Cardiac muscle cell (in vitro differentiated cells and primary cell): ENCODE measurements around the gene RRBP1. TPM values are rescaled to one million over a fixed set of nuclear protein-coding genes. Genes with fewer than 3 reads are reported as not detected.

Experiments used
- DNase-seq, 2 donors: peaks; one replicate each; pipeline versions ENCODE4 v3.0.0 to v3.0.0-alpha.2; 2010 to 2017; ENCODE audit warnings: low read depth in 1 of 2, low spot score in 1 of 2
- H3K27ac ChIP-seq: fragments of 200-600 bp; sonication (generic); 2 replicates; pipeline ENCODE4 v1.5.1; 2016
- H3K27me3 ChIP-seq: fragments of 200-600 bp; sonication (generic); 2 replicates; pipeline ENCODE4 v1.6.0; 2016; ENCODE audit warnings: control low read depth
- H3K36me3 ChIP-seq: fragments of 200-600 bp; sonication (generic); 2 replicates; pipeline ENCODE4 v1.5.1; 2016; ENCODE audit warnings: control low read depth
- H3K4me1 ChIP-seq: fragments of 200-600 bp; sonication (generic); 2 replicates; pipeline ENCODE4 v1.8.1; 2017; ENCODE audit warnings: low read depth, mild to moderate bottlenecking, mixed run types
- H3K4me3 ChIP-seq: fragments of 200-600 bp; sonication (generic); 2 replicates; pipeline ENCODE4 v1.5.1; 2016; ENCODE audit warnings: mild to moderate bottlenecking
- H3K9me3 ChIP-seq: fragments of 200-600 bp; sonication (generic); 2 replicates; pipeline ENCODE4 v1.5.1; 2017; ENCODE audit warnings: low read depth, mild to moderate bottlenecking, control low read depth
- CTCF ChIP-seq: IDR thresholded peaks from 2 replicates; pipeline ENCODE4 v1.5.1; 2012; ENCODE audit warnings: low read depth, mild to moderate bottlenecking, low read length
- polyA plus RNA-seq: library from polyadenylated mRNA; unstranded; fragments of >200 nt; fragmentation: Nextera tagmentation; extraction: Ambion mirVana; gene quantifications from 2 replicates; pipeline ENCODE4 v1.2.1, GENCODE V29; 2016
- total RNA-seq: library from RNA; depleted of rRNA; stranded (reverse); fragments of >200 nt; gene quantifications from 2 replicates; pipeline ENCODE4 v1.2.3, GENCODE V29; 2016

Gene RRBP1
- total and polyA plus RNA-seq, 2 experiments from 2014 or later = 50.7 to 77.5 TPM

GRCh38 chr20:17598013-17598550 is 84.0 kb downstream of the RRBP1 start:
- TF ChIP-seq CTCF = no peak

GRCh38 chr20:17595856-17596255 is 86.2 kb downstream of the RRBP1 start:
- Histone ChIP-seq H3K27me3 (no peaks in the 10 kb centered on the region), H3K4me3 (no peak overlapping the region), H3K9me3 (no peaks in the 10 kb centered on the region), H3K4me1 (peaks cover 55% of the 10 kb centered on the region), H3K27ac (no peak overlapping the region), H3K36me3 (peaks cover 4% of the 10 kb centered on the region)
- DNase-seq = no peak
- no peak for TF ChIP-seq CTCF

More at GRCh38 chr20:17598013-17598550, 84.0 kb downstream of the RRBP1 start:
- Histone ChIP-seq H3K36me3 (peaks cover 19% of the 10 kb centered on the region), H3K4me3 (no peak overlapping the region), H3K27me3 (no peaks in the 10 kb centered on the region), H3K4me1 (peaks cover 38% of the 10 kb centered on the region), H3K9me3 (no peaks in the 10 kb centered on the region), H3K27ac (no peak overlapping the region)
- DNase-seq = no peak

- Histone ChIP-seq H3K27me3 (no peaks in the 10 kb centered on the region), H3K36me3 (no peaks in the 10 kb centered on the region), H3K27ac (peak overlapping the region; percentile 29), H3K9me3 (no peaks in the 10 kb centered on the region), H3K4me3 (no peak overlapping the region), H3K4me1 (peaks cover 70% of the 10 kb centered on the region)
- TF ChIP-seq CTCF = no peak
- DNase-seq = peak; percentile 50 to 84
Observed at GRCh38 chr20:17594443-17594842, 87.6 kb downstream of the RRBP1 start.

- H3K27me3 ChIP-seq = no peaks in the 10 kb centered on the region
- H3K27ac ChIP-seq = peak overlapping the region; percentile 29
- no peak overlapping the region for H3K4me3 ChIP-seq
- DNase-seq = no peak
- H3K4me1 ChIP-seq = peaks cover 75% of the 10 kb centered on the region
- H3K9me3 ChIP-seq = no peaks in the 10 kb centered on the region
- no peaks in the 10 kb centered on the region for H3K36me3 ChIP-seq
- TF ChIP-seq CTCF = no peak
Observed at GRCh38 chr20:17593902-17594301, 88.1 kb downstream of the RRBP1 start.

GRCh38 chr20:17590245-17590644 is 91.8 kb downstream of the RRBP1 start:
- H3K27ac ChIP-seq = peak overlapping the region; percentile 96
- peaks cover 80% of the 10 kb centered on the region for H3K4me1 ChIP-seq
- no peaks in the 10 kb centered on the region for H3K36me3 ChIP-seq
- no peaks in the 10 kb centered on the region for H3K27me3 ChIP-seq
- peak overlapping the region; percentile 9 for H3K4me3 ChIP-seq
- no peaks in the 10 kb centered on the region for H3K9me3 ChIP-seq
- no peak for TF ChIP-seq CTCF
- peak in 1 of 2 donors; percentile 35 for DNase-seq
